ENCODE results near the gene VAV3. TPM values are rescaled to one million over a fixed set of nuclear protein-coding genes. Genes with fewer than 3 reads are reported as not detected.

The VAV3 gene
- total and polyA plus RNA-seq, 9 of the 15 experiments (the other 6 are each of a cell fraction or from before 2014, with no cell fraction given), result not detected

DNA sequence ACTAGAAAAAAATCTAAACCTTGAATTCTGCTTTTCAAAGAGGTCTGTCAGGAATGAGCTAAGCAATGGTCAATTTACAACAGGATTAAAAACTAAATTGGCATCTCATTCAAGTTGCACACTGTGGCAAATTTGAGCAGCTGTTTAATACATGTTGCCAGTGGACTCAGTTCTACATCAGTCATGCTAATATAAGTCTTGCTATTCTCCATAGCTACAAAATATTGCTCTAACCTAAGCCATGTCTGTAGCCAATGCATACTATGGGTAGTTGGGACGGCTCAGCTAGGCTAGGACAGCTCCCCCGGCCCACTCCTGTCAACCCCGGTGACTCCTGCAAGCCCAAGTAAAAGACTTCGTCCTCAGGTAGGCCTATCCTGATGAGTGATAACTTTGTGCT, 10.9 kb upstream of the VAV3 start:
- ChIA-PET CTCF (ENCODE audit: low intra/inter-chr PET ratio) (no interaction called here), POLR2A (interaction anchor here (0.9 kb wide), 1 partner anchor 10 kb away, joined by 3 read pairs; no protein-coding TSS in a partner anchor)
- no peaks in the 10 kb centered on the region for H4K20me1 ChIP-seq (replicated peaks; ENCODE audit: control insufficient read depth, insufficient read depth, low read length)
- no peak overlapping the region for H2AFZ ChIP-seq (ENCODE audit: low read depth, low read length)
- no peak overlapping the region for H3K9ac ChIP-seq (ENCODE audit: insufficient read depth in 1 of 2, low read depth in 2 of 2, low read length in 2 of 2)
- H3K9me3 ChIP-seq (replicated peaks; ENCODE audit: control insufficient read depth, insufficient read depth, low read depth, low read length), result no peaks in the 10 kb centered on the region
- no peak for TF ChIP-seq ZNF830 (CRISPR knock-in tag; IDR thresholded peaks at IDR 0.05)
- TF ChIP-seq MAZ (CRISPR knock-in tag; conservative IDR thresholded peaks at IDR 0.05 in 1 of 2, IDR thresholded peaks at IDR 0.05 in 1 of 2), result no peak
- TF ChIP-seq, protein P1, sequence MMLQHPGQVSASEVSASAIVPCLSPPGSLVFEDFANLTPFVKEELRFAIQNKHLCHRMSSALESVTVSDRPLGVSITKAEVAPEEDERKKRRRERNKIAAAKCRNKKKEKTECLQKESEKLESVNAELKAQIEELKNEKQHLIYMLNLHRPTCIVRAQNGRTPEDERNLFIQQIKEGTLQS (IDR thresholded peaks at IDR 0.05), result no peak
- TF ChIP-seq, protein P1 (CRISPR knock-in tag; conservative IDR thresholded peaks at IDR 0.05), result no peak
- no peak for TF ChIP-seq ZNF263 (CRISPR knock-in tag; IDR thresholded peaks at IDR 0.05; ENCODE audit: borderline replicate concordance)
- no peak for TF ChIP-seq NBN (IDR thresholded peaks at IDR 0.05; ENCODE audit: low read depth)
- TF ChIP-seq MEF2A (IDR thresholded peaks at IDR 0.05; ENCODE audit: control insufficient read depth, low read depth, low read length), result no peak
- no peaks in the 10 kb centered on the region for H3K9me1 ChIP-seq (ENCODE audit: control insufficient read depth, insufficient read depth, low read length)
- H3K4me1 ChIP-seq (replicated peaks in 1 of 2; ENCODE audit: control insufficient read depth in 2 of 2, insufficient read depth in 2 of 2, low read length in 2 of 2), result no peaks in the 10 kb centered on the region
- H3K27me3 ChIP-seq (ENCODE audit: control insufficient read depth in 2 of 2, insufficient read depth in 2 of 2, low read length in 2 of 2), result no peaks in the 10 kb centered on the region; a peak in 1 of 5 replicates
- no peak for DNase-seq (ENCODE audit: extremely low read depth in 1 of 4, low spot score in 3 of 4)
- FAIRE-seq, result no peak
- ATAC-seq, result no peak
- H3K27ac ChIP-seq (ENCODE audit: extremely low read depth, low read depth, low read length), result no peak overlapping the region
- intact Hi-C loops (cut with micrococcal nuclease) (loop anchor here (1.0 kb wide), 1 partner anchor 19 kb away; no protein-coding TSS in a partner anchor), in situ Hi-C loops (cut with MboI) (no loop called here)
- H3K4me3 ChIP-seq, result no peak overlapping the region
- H3K4me2 ChIP-seq (ENCODE audit: insufficient read depth, low read length), result no peak overlapping the region
- no TSS peak for BruUV-seq (replicated peaks)
- H3K36me3 ChIP-seq (ENCODE audit: control insufficient read depth, insufficient read depth, low read length), result no peaks in the 10 kb centered on the region
- 1% methylated on average over 4 of the region's 4 CpGs for WGBS (ENCODE audit: insufficient coverage, low coverage, missing lambda C conversion rate)
- H3K79me2 ChIP-seq (ENCODE audit: control insufficient read depth, insufficient read depth, low read length), result no peaks in the 10 kb centered on the region
